ENCODE measurements around the gene NCBP3.

DNA sequence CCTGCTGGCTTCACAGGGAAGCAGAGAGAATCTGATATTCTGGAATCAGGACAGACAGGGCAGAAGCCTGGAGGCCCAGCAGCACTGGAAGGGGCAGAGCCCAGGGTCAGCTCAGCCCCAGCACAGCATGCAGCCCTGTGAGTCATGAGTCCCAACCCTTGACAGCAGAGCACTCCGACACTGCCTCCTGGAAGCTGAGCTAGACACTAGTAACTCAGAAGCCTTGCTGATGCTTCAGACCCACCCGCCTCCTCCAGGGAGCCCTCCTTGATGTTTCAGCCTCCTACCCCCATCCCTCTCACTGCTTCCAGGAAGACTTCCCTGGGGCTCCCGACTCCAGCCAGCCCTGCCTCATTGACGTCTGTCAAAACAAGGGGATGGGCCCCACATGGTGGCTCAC is 39.9 kb upstream of the NCBP3 start:
- no peak for TF ChIP-seq ZNF274 (IDR thresholded peaks at IDR 0.05; ENCODE audit: low read depth, low read length)
- TF ChIP-seq YY1 (IDR thresholded peaks at IDR 0.05; ENCODE audit: insufficient read depth, insufficient read length) = no peak
- TF ChIP-seq SUZ12 (IDR thresholded peaks at IDR 0.05; ENCODE audit: extremely low read depth, insufficient read depth, insufficient read length) = no peak

All from NT2/D1 (cell line).